ENCODE data around the gene TLR2. TPM values are rescaled to one million over a fixed set of nuclear protein-coding genes. Genes with fewer than 3 reads are reported as not detected.
A peak's percentile ranks its signal among the peaks of the same experiment; 100 is the strongest.
"Not testable (repeated sequence)": the region's sequence is repeated elsewhere in the genome, so short reads cannot be mapped to it uniquely, and the experiment has no call there.

Gene TLR2
- total RNA-seq, 2 experiments from 2014 or later = 1.1 to 1.3 TPM

DNA sequence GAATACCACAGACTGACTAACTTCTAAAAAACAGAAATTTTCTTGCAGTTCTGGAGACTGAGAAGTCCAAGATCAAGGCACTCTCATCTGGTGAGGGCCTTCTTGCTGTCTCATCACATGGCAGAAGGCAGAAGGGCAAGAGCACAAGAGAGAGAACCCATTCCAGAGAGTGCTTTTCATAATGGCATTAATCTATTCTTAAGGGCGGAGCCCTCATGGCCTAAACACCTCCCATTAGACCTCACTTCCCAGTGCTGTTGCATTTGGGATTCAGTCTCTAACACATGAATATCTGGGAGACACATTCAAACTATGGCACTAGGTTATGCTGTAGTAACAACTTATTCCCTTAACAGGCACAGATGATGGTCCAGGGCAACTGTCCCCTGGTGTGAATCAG, 37.1 kb upstream of the TLR2 start:
- Mint-ChIP-seq H3K9me3 (peaks cover 3% of the 10 kb centered on the region), H3K27ac (no peak overlapping the region), H3K4me3 (no peak overlapping the region), H3K27me3 (no peaks in the 10 kb centered on the region), H3K4me1 (peaks cover 26% of the 10 kb centered on the region), H3K36me3 (ENCODE audit: low read depth) (no peaks in the 10 kb centered on the region)
- CTCF ChIA-PET = interaction anchor here (0.7 to 3.5 kb wide), 6 partner anchors 8 to 301 kb away, joined by 3 to 20 read pairs (median 6); no protein-coding TSS in a partner anchor
- POLR2A ChIA-PET = no interaction called here
- DNase-seq = no peak

DNA sequence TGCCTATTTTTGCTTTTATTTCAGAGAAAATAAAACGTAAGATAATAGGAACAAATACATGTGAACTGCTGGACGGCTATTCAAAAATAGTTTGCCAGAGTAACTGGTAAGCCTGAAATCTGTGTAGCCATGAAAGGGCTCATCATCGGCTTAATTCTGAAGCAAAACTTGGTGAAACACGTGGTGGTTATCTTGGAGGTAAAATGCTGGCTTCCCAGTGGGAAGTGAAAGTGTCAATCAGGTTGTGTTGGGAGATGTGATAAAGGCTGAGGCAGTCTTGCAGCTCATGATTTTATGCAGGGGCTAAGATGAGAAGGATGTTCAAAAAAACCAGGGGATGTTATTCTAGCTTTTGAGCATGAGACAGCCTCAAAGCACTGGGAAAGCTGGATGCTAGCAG, 36.1 kb upstream of the TLR2 start:
- peaks cover 3% of the 10 kb centered on the region for H3K9me3 Mint-ChIP-seq
- no peaks in the 10 kb centered on the region for H3K36me3 Mint-ChIP-seq (ENCODE audit: low read depth)
- H3K27me3 Mint-ChIP-seq = no peaks in the 10 kb centered on the region
- POLR2A ChIA-PET = no interaction called here
- no peak for DNase-seq
- CTCF ChIA-PET = interaction anchor here (1.2 to 3.5 kb wide), 9 partner anchors 9 to 565 kb away, joined by 3 to 20 read pairs (median 6); partner anchors contain the start of gene MND1
- H3K27ac Mint-ChIP-seq = no peak overlapping the region
- H3K4me1 Mint-ChIP-seq = peaks cover 34% of the 10 kb centered on the region
- no peak overlapping the region for H3K4me3 Mint-ChIP-seq

DNA sequence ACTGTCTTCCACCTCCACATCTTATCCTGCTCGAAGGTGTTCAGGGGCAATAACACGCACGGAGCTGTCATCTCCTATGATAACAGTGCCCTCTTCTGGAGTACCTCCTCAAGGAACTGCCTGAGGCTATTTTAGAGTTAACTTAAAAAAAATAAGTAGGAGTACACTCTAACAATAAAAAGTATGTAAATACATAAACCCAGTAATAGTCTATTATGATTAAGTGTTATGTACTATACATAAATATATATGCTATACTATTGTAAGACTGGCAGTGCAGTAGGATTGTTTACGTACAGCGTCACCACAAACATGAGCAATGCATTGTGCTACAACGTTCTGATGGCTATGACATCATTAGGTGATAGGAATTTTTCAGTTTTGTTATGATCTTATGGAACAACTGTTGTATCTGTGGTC, 34.5 kb upstream of the TLR2 start:
- CTCF ChIA-PET = interaction anchor here (0.5 to 3.3 kb wide), 5 partner anchors 61 to 304 kb away, joined by 3 to 20 read pairs (median 8); partner anchors contain the start of gene MND1
- Mint-ChIP-seq H3K4me1 (peaks cover 31% of the 10 kb centered on the region), H3K36me3 (ENCODE audit: low read depth) (no peaks in the 10 kb centered on the region), H3K27me3 (no peaks in the 10 kb centered on the region), H3K9me3 (peaks cover 3% of the 10 kb centered on the region), H3K4me3 (no peak overlapping the region), H3K27ac (no peak overlapping the region)
- POLR2A ChIA-PET = no interaction called here
- DNase-seq = no peak

GRCh38 chr4:153651116-153651515, 33.0 kb upstream of the TLR2 start:
- H3K36me3 Mint-ChIP-seq (ENCODE audit: low read depth) = no peaks in the 10 kb centered on the region
- ChIA-PET CTCF (interaction anchor here (1.0 to 3.3 kb wide), 5 partner anchors 8 to 405 kb away, joined by 3 to 20 read pairs (median 14); partner anchors contain the start of gene MND1), POLR2A (interaction anchor here (0.8 to 1.8 kb wide), 4 partner anchors 154 to 899 kb away, joined by 3 to 8 read pairs (median 4); partner anchors contain the start of genes MND1 and PLRG1)
- peaks cover 35% of the 10 kb centered on the region for H3K4me1 Mint-ChIP-seq
- H3K27me3 Mint-ChIP-seq = peaks cover 3% of the 10 kb centered on the region
- H3K9me3 Mint-ChIP-seq = no peaks in the 10 kb centered on the region
- DNase-seq = no peak
- H3K4me3 Mint-ChIP-seq = no peak overlapping the region
- peak overlapping the region; percentile 74 for H3K27ac Mint-ChIP-seq

GRCh38 chr4:153651587-153651986, 32.5 kb upstream of the TLR2 start:
- DNase-seq = peak; percentile 70
- CTCF ChIA-PET = interaction anchor here (1.0 to 2.6 kb wide), 4 partner anchors 8 to 305 kb away, joined by 4 to 18 read pairs (median 10); no protein-coding TSS in a partner anchor

DNA sequence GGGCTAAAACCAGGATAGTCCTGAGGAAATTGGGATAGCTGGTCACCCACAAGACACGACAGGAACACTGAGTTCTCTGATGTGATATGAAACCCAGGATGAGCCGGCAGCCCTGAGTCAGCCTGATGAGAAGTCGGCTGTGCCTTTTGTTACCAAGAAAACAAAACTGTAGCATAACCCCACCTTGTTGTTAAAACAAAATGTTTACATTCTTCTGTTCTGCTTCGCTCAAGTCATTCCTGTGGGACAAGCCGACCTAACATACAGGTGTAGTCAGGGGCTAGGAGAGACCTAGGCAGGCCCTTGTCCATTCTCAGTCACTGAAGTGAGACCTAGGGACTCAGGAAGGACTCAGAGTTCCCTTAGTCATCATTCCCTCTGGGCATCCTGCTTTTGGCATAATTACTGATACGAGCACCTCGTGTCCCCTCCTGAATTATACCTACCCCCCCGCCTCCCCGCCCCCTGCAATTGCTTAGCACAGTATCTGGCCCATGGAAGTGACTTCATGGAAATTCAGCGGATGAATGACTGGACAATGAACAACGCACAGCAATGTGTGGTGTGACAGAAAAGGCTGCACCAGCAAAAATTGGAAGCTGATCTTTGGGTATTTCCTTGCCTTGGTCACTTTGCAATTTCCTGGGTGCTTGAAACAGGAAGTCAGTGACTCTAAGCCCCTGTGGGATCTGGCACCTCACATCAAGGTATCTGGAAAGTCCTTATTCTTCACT, 31.9 kb upstream of the TLR2 start:
- no peaks in the 10 kb centered on the region for H3K36me3 Mint-ChIP-seq (ENCODE audit: low read depth)
- no peak for DNase-seq
- H3K27me3 Mint-ChIP-seq = peaks cover 6% of the 10 kb centered on the region
- ChIA-PET CTCF (interaction anchor here (1.0 to 2.6 kb wide), 4 partner anchors 9 to 306 kb away, joined by 4 to 18 read pairs (median 10); no protein-coding TSS in a partner anchor), POLR2A (interaction anchor here (0.7 to 1.8 kb wide), 3 partner anchors 22 to 898 kb away, joined by 3 to 8 read pairs (median 3); partner anchors contain the start of genes MND1 and PLRG1)
- H3K9me3 Mint-ChIP-seq = no peaks in the 10 kb centered on the region
- peak overlapping the region; percentile 74 for H3K27ac Mint-ChIP-seq
- peaks cover 35% of the 10 kb centered on the region for H3K4me1 Mint-ChIP-seq
- H3K4me3 Mint-ChIP-seq = no peak overlapping the region

More at GRCh38 chr4:153651587-153651986, 32.5 kb upstream of the TLR2 start:
- Mint-ChIP-seq H3K36me3 (ENCODE audit: low read depth) (no peaks in the 10 kb centered on the region), H3K27me3 (peaks cover 5% of the 10 kb centered on the region), H3K9me3 (no peaks in the 10 kb centered on the region), H3K27ac (peak overlapping the region; percentile 74), H3K4me3 (no peak overlapping the region), H3K4me1 (peaks cover 35% of the 10 kb centered on the region)
- POLR2A ChIA-PET = interaction anchor here (0.7 to 1.8 kb wide), 5 partner anchors 23 to 899 kb away, joined by 3 to 8 read pairs (median 3); partner anchors contain the start of genes MND1 and PLRG1

DNA sequence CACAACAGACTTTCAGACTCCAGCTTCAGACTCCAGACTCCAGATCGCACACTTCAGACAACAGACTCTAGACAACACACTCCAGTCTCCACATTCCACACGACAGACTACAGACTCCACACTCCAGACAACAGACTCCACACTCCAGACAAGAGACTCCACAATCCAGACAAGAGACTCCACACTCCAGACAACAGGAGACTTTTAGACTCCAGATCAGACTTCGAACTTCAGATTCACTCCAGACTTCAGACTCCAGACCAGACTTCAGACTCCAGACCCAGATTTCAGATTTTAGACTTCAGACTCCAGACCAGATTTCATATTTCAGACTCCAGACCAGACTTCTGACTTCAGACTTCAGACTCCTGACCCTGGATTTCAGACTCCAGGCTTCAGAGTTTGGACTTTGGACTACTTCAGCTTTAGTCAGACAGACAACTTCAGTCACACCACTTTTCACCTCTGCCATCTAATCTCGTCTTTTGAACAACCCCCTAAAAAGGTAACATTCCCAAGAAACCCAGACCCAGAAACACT, 29.0 kb upstream of the TLR2 start:
- no peak overlapping the region for H3K27ac Mint-ChIP-seq
- peaks cover 8% of the 10 kb centered on the region for H3K27me3 Mint-ChIP-seq
- H3K4me1 Mint-ChIP-seq = peaks cover 26% of the 10 kb centered on the region
- POLR2A ChIA-PET = interaction anchor here (0.8 kb wide), 1 partner anchor 50 kb away, joined by 3 read pairs; no protein-coding TSS in a partner anchor
- H3K4me3 Mint-ChIP-seq = no peak overlapping the region
- no peak for DNase-seq
- H3K36me3 Mint-ChIP-seq (ENCODE audit: low read depth) = no peaks in the 10 kb centered on the region
- CTCF ChIA-PET = interaction anchor here (1.0 kb wide), 1 partner anchor 11 kb away, joined by 3 read pairs; no protein-coding TSS in a partner anchor
- no peaks in the 10 kb centered on the region for H3K9me3 Mint-ChIP-seq

GRCh38 chr4:153655928-153656327, 28.2 kb upstream of the TLR2 start:
- H3K36me3 Mint-ChIP-seq (ENCODE audit: low read depth) = no peaks in the 10 kb centered on the region
- no peaks in the 10 kb centered on the region for H3K9me3 Mint-ChIP-seq
- H3K27me3 Mint-ChIP-seq = peaks cover 8% of the 10 kb centered on the region
- POLR2A ChIA-PET = no interaction called here
- H3K27ac Mint-ChIP-seq = no peak overlapping the region
- peaks cover 22% of the 10 kb centered on the region for H3K4me1 Mint-ChIP-seq
- CTCF ChIA-PET = interaction anchor here (1.0 to 2.3 kb wide), 2 partner anchors 11 to 86 kb away, joined by 3 to 9 read pairs; no protein-coding TSS in a partner anchor
- no peak for DNase-seq
- H3K4me3 Mint-ChIP-seq = no peak overlapping the region

DNA sequence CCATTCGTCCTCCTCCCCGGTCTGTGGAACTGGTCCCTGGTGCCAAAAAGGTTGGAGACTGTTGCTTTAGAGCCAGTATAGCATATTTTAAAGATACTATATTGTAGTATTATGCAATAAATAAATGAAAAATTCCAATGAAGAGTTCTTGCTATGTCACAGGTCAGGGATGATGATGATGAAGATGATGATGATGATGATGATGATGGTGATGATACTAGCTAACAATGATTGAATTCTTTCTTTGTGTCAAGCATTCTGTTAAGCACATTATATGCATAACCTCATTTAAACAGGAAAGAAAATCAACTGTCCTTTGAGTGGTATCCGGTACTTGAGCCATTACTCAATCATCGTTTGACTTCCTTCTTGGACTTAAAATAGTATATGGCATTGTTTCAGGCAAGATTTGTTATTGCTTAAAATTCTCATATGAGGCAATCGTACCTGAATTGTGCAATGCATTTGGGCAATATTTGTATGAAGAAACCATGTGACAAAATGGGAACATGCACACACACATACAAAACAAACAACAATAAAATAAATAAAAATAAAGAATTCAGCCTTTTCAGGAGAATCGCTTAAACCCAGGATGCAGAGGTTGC, 22.8 kb upstream of the TLR2 start:
- H3K36me3 Mint-ChIP-seq (ENCODE audit: low read depth) = peaks cover 3% of the 10 kb centered on the region
- H3K27ac Mint-ChIP-seq = no peak overlapping the region
- no peak for DNase-seq
- H3K9me3 Mint-ChIP-seq = peaks cover 6% of the 10 kb centered on the region
- H3K4me3 Mint-ChIP-seq = no peak overlapping the region
- ChIA-PET POLR2A (no interaction called here), CTCF (no interaction called here)
- H3K4me1 Mint-ChIP-seq = no peaks in the 10 kb centered on the region
- H3K27me3 Mint-ChIP-seq = peaks cover 8% of the 10 kb centered on the region

- CTCF ChIA-PET = no interaction called here
Observed at GRCh38 chr4:153661908-153662307, 22.2 kb upstream of the TLR2 start.

DNA sequence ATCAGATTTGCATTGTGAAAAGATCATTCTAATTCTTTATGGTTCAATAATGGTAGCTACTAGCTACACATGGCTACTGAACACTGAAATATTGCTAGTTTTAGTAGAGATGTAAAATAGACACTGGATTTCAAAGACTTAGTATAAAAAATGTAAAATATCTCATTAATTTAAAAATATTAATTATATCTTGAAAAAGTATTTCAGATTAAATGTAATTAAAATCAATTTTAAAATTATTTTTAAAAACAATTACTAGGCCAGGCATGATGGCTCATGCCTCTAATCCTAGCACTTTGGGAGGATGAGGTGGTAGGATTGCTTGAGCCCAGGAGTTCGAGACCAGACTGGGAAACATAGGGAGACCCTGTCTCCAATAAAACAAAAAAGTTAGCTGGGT, 20.4 kb upstream of the TLR2 start:
- Mint-ChIP-seq H3K27me3 (peaks cover 20% of the 10 kb centered on the region), H3K4me1 (no peaks in the 10 kb centered on the region), H3K9me3 (peaks cover 6% of the 10 kb centered on the region), H3K36me3 (ENCODE audit: low read depth) (peaks cover 3% of the 10 kb centered on the region), H3K4me3 (no peak overlapping the region), H3K27ac (no peak overlapping the region)
- DNase-seq = no peak
- ChIA-PET POLR2A (no interaction called here), CTCF (no interaction called here)

More at GRCh38 chr4:153661908-153662307, 22.2 kb upstream of the TLR2 start:
- Mint-ChIP-seq H3K9me3 (peaks cover 6% of the 10 kb centered on the region), H3K36me3 (ENCODE audit: low read depth) (peaks cover 3% of the 10 kb centered on the region), H3K27me3 (peaks cover 9% of the 10 kb centered on the region), H3K4me1 (no peaks in the 10 kb centered on the region), H3K4me3 (no peak overlapping the region), H3K27ac (no peak overlapping the region)
- no peak for DNase-seq
- POLR2A ChIA-PET = no interaction called here

GRCh38 chr4:153666505-153666904, 17.6 kb upstream of the TLR2 start:
- H3K9me3 Mint-ChIP-seq; CTCF ChIA-PET; H3K36me3 Mint-ChIP-seq (ENCODE audit: low read depth); H3K4me1 Mint-ChIP-seq; H3K4me3 Mint-ChIP-seq; DNase-seq; H3K27ac Mint-ChIP-seq; POLR2A ChIA-PET: not testable (repeated sequence)
- H3K27me3 Mint-ChIP-seq = peaks cover 28% of the 10 kb centered on the region

- ChIA-PET CTCF (interaction anchor here (1.0 kb wide), 1 partner anchor 81 kb away, joined by 3 read pairs; no protein-coding TSS in a partner anchor), POLR2A (no interaction called here)
- no peak overlapping the region for H3K4me3 Mint-ChIP-seq
- no peak for DNase-seq
- no peaks in the 10 kb centered on the region for H3K4me1 Mint-ChIP-seq
- no peak overlapping the region for H3K27ac Mint-ChIP-seq
- H3K36me3 Mint-ChIP-seq (ENCODE audit: low read depth) = no peaks in the 10 kb centered on the region
- H3K9me3 Mint-ChIP-seq = no peaks in the 10 kb centered on the region
- H3K27me3 Mint-ChIP-seq = peaks cover 31% of the 10 kb centered on the region
Observed at GRCh38 chr4:153668647-153669046, 15.4 kb upstream of the TLR2 start.
